Pulmonary artery endothelial cell (primary cell): ENCODE data around the gene KLHL17. TPM values are rescaled to one million over a fixed set of nuclear protein-coding genes. Genes with fewer than 3 reads are reported as not detected.
"Not testable (repeated sequence)": the region's sequence is repeated elsewhere in the genome, so short reads cannot be mapped to it uniquely, and the experiment has no call there.

Experiments
- DNase-seq: peaks from one replicate; pipeline ENCODE4 v3.0.0-alpha.2; 2011; ENCODE audit warnings: low read depth, low spot score
- total RNA-seq: library from RNA; depleted of rRNA; stranded (reverse); fragments of >200 nt; gene quantifications from 2 replicates; pipeline ENCODE4 v1.2.3, GENCODE V29; 2014

Gene KLHL17
- total RNA-seq, 1 donor from 2014 or later = 7.8 TPM

DNA sequence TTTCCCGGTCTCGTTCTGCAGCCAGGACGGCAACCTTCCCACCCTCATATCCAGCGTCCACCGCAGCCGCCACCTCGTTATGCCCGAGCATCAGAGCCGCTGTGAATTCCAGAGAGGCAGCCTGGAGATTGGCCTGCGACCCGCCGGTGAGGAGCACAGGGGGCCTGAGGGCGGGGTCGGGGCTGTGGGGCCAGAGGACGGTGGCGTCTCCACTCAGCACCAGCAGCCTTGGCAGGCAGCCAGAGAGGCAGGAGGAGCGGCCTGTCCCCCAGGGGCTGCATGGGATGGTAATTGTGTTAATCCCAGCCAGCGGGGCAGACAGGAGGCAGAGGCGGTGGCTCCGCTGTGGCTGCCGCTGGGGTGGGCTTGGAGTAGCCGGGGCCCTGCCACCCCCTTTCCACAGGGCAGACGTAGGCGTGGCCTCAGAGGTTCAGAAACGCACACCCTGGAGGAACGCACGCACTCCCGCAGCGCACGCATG lies 24.6 kb upstream of the KLHL17 start:
- no peak for DNase-seq

DNA sequence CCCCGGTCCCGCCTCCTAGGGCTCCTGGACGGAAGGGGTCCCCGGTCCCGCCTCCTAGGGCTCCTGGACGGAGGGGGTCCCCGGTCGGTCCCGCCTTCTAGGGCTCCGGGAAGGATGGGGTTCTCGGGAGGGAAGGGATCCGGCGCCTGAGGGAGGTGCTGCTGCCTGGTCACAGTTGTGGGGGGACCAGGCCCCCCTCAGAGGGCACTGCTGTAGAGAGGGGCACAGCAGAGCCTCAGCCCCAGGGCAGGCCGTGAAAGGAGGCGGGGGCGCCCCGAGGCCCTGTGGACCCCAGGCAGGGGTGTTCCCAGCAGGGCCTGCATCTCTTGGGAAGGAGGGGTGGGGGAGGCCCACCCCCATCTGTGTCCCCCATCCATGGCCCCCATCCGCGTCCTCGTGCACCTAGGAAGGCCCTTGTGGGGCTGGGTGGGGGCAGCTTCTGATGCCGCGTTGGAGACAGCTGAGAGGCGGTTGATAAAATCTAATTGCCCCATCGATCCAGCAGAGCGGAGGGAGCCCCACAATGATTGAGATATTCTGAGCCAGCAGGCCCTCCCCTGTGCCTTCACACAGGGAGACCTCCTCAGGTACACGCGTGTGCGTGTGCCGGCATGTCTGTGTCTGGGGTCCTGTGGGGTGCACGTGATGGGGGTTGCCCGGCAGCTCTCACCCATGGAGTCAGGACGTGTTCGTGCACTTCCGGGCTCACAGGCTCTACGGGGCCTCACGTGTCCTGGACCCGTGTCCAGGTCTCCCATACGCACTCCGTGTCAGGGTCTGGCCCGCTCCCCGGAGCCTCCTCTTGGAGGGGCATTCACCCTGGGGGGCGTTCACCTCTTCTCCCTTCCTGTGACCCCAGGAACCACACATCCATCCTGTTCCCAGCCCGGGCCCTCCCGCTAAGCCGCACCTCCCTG lies 23.8 kb upstream of the KLHL17 start:
- no peak for DNase-seq

DNA sequence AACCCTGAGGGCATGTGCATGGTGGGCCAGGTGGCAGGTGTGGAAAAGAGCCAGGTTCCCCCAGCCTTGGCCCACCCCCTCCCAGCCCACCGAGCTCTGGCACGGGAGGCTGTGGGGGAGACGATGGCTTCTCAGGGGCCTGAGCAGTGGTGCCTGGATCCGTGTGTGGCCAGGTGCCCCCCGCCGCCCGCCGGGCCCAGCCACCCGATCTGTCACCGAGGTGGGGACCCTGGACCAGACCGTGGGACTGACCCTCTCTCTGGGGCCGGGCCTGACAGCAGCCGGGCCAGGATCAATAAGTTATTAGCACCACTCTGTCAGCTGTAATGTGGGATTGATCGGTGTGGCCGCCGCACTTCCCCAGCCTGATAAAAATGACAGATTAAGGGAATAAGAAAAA lies 22.9 kb upstream of the KLHL17 start:
- DNase-seq = no peak

DNA sequence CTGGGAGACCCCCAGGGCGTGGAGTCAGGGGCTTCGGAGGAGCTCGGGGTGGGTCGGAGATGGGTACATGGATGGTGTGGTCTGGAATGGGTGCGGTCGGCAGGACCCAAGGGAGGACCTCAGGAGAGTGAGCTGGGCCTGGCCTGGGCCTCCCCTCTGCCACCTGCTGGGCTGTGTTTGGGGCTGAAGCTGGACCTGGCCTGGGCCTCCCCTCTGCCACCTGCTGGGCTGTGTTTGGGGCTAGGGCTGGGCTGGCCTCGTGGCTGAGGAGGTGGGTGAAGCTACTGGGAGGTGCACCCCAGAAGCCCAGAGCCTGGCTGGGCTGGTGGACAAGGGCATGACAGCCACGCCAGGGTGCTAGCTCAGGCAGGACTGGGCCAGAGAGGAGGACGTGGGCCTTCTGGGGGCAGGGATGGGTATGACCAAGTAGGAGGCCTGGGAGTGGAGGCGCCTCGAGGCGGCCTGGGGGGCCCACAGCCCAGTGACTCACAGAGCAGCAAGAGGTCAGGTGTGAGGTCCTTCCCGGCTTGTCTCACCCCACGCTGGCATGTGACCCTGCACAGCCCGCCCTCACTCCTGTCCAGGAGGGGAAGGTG lies 22.2 kb upstream of the KLHL17 start:
- no peak for DNase-seq

DNA sequence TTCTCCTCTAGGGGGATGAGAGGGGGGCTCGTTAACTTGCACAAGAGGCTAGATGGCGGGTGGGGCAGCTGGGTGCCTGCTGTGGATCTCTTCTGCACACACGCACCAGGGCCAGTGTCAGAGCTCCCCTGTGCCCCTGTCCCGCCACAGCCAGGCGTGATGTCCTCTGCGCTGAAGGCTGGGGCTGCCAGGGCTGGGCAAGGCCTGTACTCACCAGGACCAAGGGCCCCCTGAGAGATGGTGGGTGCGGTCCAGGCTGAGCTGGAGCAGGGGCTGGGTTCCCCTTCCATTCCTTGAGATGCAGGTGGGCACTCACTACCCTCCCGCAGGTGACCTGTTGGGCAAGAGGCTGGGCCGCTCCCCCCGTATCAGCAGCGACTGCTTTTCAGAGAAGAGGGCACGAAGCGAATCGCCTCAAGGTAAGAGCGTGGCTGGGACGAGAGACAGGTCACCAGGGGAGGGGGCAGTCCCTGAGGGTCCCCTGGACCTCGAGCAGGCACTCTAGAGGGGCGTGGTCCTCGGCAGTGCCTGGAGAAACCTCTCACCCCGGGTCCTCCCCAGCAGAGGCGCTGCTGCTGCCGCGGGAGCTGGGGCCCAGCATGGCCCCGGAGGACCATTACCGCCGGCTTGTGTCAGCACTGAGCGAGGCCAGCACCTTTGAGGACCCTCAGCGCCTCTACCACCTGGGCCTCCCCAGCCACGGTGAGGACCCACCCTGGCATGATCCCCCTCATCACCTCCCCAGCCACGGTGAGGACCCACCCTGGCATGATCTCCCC lies 21.5 kb upstream of the KLHL17 start:
- no peak for DNase-seq

DNA sequence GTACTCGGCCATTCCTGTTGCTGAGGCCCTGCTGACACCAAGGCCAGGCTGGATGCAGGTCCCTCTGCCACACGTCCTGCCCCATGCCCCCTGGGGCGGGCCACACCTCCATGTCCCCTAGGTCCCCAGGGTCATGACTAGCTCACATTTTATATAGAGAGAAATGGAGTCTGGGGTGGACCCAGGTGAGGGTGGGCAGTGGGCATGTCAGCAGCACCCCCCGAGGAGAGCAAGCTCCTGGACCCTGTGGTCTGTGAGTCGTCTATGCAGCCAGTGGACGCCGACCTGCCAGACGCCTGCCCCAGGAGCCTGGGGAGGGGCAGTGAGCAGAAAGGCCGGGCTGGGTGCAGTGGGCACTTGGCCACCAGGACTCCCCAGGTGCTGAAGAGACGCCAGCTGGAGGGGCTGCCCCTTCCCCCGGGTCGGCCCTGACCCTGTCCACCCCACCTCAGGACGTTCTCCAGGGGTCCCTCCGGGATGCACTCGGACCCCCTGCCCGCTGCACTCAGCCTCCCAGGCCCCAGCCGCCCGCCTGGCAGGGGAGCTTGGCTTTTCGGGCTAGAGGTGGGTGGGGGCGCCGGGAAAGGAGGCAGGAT lies 20.8 kb upstream of the KLHL17 start:
- DNase-seq = no peak

DNA sequence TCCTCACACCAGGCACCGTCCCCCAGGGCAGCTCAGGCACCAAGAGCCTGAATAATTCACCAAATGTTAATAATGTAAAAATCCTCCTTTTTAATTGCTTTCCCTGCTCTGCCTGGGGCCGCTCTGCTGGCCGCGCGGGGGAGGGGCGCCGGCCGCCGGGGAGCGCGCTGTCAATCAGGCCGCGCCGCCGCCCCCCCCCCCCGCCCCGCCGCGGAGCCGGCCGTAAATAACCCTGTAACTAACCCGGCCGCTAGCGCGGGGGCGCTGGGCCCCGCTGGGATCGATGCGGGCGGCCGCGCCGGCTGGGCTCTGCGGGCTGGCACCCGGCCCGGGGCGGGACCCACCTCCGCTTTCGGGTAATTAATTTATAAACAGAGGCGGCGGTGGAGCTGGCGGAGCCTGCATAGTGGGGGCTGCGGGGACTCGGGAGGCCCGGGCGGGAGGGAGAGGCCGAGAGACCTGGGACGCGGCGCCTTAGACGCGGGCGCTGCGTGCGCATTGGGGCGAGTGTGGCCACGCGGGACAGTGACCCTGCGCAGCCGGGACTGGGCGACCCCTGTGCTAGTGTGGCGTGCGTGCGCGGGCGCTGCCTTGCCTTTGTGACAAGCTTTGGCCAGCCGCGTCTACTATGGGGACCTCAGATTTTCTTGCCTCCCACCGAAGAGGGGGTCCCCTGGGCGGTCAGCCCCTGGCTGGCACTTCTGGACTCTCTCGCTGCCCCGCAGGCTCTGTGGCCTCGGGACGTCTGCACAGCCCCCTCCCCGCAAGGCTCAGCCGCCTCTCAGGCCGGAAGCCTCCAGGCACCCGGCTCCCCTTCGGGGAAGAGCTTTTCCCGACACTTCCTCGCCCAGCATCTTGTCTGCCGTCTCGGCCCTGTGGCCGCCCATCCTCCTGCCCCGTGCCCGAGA lies 20.0 kb upstream of the KLHL17 start:
- DNase-seq = no peak

DNA sequence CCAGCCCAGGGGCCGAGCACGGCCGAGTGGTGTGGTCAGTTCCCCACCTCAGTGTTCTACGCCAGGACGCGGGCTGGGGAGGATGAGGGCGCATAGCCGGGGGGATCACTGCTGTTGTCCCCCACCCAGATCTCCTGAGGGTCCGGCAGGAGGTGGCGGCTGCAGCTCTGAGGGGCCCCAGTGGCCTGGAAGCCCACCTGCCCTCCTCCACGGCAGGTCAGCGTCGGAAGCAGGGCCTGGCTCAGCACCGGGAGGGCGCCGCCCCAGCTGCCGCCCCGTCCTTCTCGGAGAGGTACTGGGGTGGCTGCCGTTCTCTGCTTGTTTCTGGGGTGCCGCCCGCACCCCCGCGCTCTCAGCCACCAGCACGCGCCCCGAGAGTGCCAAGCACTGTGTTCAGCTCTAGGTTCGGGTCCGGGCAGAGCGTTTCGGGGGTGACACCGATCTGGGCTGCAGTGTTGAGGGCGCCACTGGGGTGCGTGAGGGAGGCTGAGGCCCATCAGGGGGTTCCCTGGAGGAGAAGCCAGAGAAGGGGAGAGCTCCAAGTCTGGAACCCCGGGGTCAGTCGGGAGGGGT lies 19.3 kb upstream of the KLHL17 start:
- no peak for DNase-seq

DNA sequence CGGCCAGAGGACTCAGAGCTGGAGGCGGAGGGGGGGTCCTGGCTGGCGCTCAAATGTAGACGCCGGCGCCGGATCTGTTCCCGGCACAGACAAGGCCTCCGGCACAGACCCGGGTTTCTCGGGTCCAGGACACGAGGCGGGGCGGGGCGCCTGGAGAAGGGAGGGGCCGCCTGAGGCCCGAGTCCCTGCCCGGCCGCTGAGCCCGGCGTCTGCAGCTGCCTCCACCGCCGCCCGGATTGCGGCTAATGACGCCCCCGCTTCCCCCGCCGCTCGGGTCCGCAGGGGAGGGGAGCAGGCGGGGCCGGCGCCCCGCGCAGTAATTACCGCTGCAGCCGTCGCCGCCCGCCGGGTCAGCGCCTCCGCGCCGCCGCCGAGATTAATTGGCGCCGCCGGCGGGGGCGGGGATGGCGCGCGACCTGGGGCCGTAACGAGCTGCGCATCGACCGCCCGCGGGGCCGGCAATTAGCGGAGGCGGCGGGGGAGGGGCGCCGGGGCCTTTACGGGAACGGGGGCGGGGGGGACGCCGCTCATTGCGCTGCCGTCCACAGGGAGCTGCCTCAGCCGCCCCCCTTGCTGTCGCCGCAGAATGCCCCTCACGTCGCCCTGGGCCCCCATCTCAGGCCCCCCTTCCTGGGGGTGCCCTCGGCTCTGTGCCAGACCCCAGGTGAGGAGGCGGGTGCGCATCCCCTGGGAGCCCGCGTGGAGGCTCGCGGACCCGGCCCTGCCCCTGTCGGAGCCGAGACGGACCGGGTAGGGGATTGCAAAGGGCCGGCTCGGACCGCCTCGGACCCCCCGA lies 18.6 kb upstream of the KLHL17 start:
- no peak for DNase-seq

DNA sequence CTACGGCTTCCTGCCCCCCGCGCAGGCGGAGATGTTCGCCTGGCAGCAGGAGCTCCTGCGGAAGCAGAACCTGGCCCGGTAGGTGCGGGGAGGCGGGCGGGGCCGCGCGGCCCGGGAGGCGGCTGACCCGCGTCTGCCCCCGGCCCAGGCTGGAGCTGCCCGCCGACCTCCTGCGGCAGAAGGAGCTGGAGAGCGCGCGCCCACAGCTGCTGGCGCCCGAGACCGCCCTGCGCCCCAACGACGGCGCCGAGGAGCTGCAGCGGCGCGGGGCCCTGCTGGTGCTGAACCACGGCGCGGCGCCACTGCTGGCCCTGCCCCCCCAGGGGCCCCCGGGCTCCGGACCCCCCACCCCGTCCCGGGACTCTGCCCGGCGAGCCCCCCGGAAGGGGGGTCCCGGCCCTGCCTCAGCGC lies 18.0 kb upstream of the KLHL17 start:
- DNase-seq = no peak

DNA sequence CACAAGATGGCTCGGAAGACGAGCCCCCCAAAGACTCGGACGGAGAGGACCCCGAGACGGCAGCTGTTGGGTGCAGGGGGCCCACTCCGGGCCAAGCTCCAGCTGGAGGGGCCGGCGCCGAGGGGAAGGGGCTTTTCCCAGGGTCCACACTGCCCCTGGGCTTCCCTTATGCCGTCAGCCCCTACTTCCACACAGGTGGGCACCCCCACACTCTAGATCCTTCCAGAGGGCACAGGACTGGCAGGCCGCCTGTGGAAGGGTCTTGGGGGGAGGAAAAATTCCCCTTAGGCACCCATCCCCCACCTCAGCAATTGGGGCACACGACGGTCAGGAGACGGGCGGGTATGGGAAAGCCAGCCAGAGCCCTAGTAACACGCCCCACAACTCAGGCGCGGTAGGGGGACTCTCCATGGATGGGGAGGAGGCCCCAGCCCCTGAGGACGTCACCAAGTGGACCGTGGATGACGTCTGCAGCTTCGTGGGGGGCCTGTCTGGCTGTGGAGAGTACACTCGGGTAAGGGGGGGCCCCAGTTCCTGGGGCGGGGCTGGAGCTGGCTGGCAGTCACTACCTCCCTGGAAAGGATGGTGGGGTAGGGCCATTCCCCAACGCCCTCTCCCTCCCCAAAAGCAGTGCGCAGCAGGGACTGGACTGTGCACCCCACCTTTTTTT lies 17.4 kb upstream of the KLHL17 start:
- DNase-seq = no peak

DNA sequence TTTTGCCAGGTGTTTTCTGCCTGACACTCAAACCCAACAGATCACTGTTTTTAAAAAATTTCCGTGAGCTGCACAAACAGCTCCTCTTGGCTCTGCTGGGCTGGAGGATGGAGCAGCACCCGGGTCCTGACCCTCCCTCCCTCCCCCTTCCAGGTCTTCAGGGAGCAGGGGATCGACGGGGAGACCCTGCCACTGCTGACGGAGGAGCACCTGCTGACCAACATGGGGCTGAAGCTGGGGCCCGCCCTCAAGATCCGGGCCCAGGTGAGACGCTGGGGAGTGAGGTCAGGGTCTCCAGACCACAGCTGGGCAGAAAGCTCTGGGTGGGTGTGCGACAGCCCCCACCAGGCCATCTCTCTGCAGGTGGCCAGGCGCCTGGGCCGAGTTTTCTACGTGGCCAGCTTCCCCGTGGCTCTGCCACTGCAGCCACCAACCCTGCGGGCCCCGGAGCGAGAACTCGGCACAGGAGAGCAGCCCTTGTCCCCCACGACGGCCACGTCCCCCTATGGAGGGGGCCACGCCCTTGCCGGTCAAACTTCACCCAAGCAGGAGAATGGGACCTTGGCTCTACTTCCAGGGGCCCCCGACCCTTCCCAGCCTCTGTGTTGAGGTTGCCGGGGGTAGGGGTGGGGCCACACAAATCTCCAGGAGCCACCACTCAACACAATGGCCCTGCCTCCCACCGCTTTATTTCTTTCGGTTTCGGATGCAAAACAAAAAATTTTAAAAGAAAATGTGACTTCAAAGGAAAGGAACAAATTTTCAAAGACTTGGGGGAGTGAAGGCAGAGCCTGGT lies 16.6 kb upstream of the KLHL17 start:
- no peak for DNase-seq

DNA sequence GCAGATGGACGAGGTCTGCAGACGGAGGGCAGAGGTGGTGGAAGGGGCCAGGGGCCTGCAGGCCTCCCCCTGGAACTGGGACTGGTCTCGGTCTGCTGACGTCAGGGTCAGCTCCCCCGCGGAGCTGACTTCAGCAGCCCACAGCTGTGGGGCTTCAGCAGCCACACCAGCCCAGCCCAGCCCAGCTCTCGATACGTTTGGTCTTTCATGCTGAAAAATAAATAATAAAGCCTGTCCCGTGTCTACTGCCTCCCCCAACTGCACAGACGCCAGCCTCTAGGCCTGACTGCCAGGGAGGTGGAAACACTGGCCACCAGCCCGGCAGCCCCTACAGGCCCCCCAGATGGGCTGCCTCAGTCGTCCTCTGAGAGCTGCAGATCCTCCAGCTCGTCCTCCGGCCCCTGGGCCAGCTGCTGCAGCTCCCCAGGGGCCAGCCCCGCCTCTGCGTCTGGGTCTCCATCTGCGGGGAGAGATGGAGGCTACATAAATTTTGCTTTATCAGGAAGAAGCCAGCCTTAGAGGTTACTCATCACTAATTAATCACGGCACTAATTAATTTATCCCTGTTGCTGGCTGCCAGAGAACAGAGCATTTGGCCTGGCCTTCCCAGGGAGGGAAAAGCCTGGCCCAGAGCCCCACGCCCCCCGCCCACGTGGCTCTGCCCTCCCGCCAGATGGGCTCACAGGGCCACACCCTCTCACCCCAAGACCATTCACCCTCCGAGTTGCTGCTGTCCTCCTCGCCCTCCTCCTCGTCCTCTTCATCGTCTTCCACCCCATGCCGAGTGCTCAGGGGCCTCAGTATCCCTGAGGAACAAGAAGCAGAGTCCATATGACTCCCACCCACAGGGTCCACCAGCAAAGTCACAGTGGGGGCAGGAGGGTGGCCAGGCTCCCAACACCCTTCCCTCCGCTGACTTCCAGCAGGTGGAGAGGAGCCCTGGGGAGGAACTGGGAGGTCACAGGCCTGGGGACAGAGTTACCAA lies 15.8 kb upstream of the KLHL17 start:
- no peak for DNase-seq

DNA sequence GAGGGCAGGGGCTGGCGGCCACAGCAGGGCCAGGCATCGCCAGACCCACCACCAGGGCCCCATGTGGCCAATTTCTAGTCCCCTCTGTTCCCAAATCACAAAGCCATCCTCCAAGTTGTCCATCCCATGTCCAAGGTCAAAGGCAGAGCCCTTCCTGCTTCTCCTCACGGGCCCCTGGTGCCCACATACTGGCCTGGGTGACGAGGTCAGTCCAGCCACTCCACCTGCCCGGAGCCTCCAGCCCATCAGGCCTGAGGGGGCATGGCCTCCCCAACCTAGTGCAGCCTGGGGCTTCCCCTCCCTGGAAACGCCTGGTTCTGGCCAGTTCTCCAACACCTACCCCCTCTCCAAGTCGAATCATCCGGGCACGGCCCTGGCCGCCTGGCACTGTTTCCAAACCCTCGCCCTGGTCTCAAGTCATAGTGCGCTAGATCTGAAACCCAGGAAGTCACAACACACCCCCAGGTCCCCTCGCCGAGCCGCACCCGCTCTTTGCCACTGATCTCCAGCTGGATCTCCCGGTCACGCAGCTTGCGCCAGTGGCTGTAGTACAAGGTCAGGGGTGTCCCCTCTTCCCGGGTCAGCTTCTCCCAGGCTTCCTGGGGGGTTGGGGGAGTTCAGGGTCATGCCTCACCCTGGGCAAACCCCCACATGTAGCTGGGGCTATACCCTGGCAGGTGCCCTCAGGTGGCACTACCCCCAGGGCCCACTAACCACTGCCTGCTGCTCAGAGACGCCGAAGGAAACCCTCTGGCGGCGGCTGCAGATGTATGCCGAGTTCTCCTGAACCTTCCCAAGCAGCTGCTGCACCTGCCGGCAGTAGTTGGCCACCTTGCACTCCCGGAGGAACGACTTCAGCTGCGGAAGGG lies 14.5 kb upstream of the KLHL17 start:
- DNase-seq = no peak

DNA sequence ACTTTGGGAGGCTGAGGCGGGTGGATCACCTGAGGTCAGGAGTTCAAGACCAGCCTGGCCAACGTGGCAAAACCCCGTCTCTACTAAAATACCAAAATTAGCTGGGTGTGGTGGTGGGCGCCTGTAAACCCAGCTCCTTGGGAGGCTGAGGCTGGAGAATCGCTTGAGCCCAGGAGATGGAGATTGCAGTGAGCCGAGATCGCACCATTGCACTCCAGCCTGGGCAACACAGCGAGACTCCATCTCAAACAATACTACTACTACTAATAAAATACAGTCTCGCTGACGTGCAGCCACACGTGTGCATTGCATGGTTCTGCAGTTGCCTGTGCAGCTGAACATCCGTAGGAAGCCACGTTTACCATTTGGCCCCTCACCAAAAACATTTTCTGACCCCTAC lies 13.6 kb upstream of the KLHL17 start:
- not testable (repeated sequence) for DNase-seq

DNA sequence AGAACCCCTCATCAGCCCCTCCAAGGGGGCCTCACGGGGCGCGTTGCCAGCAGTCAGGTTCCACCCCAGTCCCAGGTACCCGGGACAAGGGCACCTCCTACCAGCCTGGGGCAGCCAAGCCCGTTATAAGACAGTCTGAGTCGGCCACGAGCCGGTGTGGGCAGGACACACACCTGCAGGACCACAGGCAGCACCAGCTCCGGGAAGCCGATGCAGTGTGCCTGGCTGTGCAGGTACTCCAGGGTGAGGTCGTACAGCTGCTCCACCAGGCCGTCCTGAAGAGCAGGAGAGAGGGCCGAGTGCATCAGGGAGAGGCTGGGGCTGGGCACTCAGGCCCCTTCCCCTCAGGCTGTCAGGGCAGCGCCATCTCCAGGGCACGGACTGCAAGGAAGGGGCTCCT lies 12.4 kb upstream of the KLHL17 start:
- no peak for DNase-seq
